Measurements from ENCODE around the gene THOC1.
"Not testable (repeated sequence)": the region's sequence is repeated elsewhere in the genome, so short reads cannot be mapped to it uniquely, and the experiment has no call there.

Gene THOC1

GRCh38 chr18:267688-268552 lies at the start of gene THOC1:
TSS of gene THOC1 (minus strand) at chr18:268047. CDS start at chr18:268019, 28 bp downstream.
- peak; percentile 98 for ATAC-seq
- Mint-ChIP-seq H3K4me3 (peak within 1 kb of the TSS; percentile 99), H3K4me1 (peaks cover 45% of the 10 kb centered on the region), H3K36me3 (peaks cover 24% of the 10 kb centered on the region), H3K27ac (peak within 1 kb of the TSS; percentile 100), H3K9me3 (no peaks in the 10 kb centered on the region), H3K27me3 (no peaks in the 10 kb centered on the region)

GRCh38 chr18:317618-318017 lies 49.8 kb upstream of the THOC1 start:
- Mint-ChIP-seq H3K9me3 (no peaks in the 10 kb centered on the region), H3K27me3 (no peaks in the 10 kb centered on the region), H3K27ac (no peak overlapping the region), H3K4me3 (no peak overlapping the region), H3K4me1 (peaks cover 3% of the 10 kb centered on the region), H3K36me3 (no peaks in the 10 kb centered on the region)
- ATAC-seq: no peak

- H3K4me3 Mint-ChIP-seq: no peak overlapping the region
- H3K27ac Mint-ChIP-seq: no peak overlapping the region
- H3K4me1 Mint-ChIP-seq: no peaks in the 10 kb centered on the region
- no peaks in the 10 kb centered on the region for H3K9me3 Mint-ChIP-seq
- peaks cover 9% of the 10 kb centered on the region for H3K27me3 Mint-ChIP-seq
- no peaks in the 10 kb centered on the region for H3K36me3 Mint-ChIP-seq
- no peak for ATAC-seq
Observed at GRCh38 chr18:316393-316792, 48.5 kb upstream of the THOC1 start.

- H3K4me3 Mint-ChIP-seq: no peak overlapping the region
- H3K36me3 Mint-ChIP-seq: no peaks in the 10 kb centered on the region
Observed at GRCh38 chr18:313931-314330, 46.1 kb upstream of the THOC1 start.

GRCh38 chr18:312415-312814 lies 44.6 kb upstream of the THOC1 start:
- ATAC-seq: no peak
- no peaks in the 10 kb centered on the region for H3K4me1 Mint-ChIP-seq
- H3K36me3 Mint-ChIP-seq: no peaks in the 10 kb centered on the region
- no peak overlapping the region for H3K27ac Mint-ChIP-seq
- no peaks in the 10 kb centered on the region for H3K9me3 Mint-ChIP-seq
- peaks cover 25% of the 10 kb centered on the region for H3K27me3 Mint-ChIP-seq
- H3K4me3 Mint-ChIP-seq: no peak overlapping the region

More at GRCh38 chr18:313931-314330, 46.1 kb upstream of the THOC1 start:
- Mint-ChIP-seq H3K27me3 (peaks cover 16% of the 10 kb centered on the region), H3K4me1 (no peaks in the 10 kb centered on the region), H3K27ac (no peak overlapping the region), H3K9me3 (no peaks in the 10 kb centered on the region)
- no peak for ATAC-seq

GRCh38 chr18:310042-310441 lies 42.2 kb upstream of the THOC1 start:
- Mint-ChIP-seq H3K9me3 (no peaks in the 10 kb centered on the region), H3K27me3 (peaks cover 33% of the 10 kb centered on the region), H3K4me1 (no peaks in the 10 kb centered on the region), H3K36me3 (no peaks in the 10 kb centered on the region), H3K27ac (no peak overlapping the region), H3K4me3 (no peak overlapping the region)
- ATAC-seq: no peak

- H3K4me3 Mint-ChIP-seq, H3K36me3 Mint-ChIP-seq, ATAC-seq, H3K4me1 Mint-ChIP-seq, H3K27ac Mint-ChIP-seq, H3K9me3 Mint-ChIP-seq: not testable (repeated sequence)
- H3K27me3 Mint-ChIP-seq: peaks cover 33% of the 10 kb centered on the region
Observed at GRCh38 chr18:308086-308485, 40.2 kb upstream of the THOC1 start.

GRCh38 chr18:306608-307255 lies 38.9 kb upstream of the THOC1 start:
- Mint-ChIP-seq H3K9me3 (no peaks in the 10 kb centered on the region), H3K4me1 (no peaks in the 10 kb centered on the region), H3K36me3 (no peaks in the 10 kb centered on the region), H3K27me3 (peaks cover 28% of the 10 kb centered on the region), H3K4me3 (no peak overlapping the region), H3K27ac (no peak overlapping the region)
- no peak for ATAC-seq

- no peak for ATAC-seq
- Mint-ChIP-seq H3K27ac (no peak overlapping the region), H3K27me3 (peaks cover 18% of the 10 kb centered on the region), H3K36me3 (no peaks in the 10 kb centered on the region), H3K4me1 (no peaks in the 10 kb centered on the region), H3K4me3 (no peak overlapping the region), H3K9me3 (no peaks in the 10 kb centered on the region)
Observed at GRCh38 chr18:305003-305501, 37.2 kb upstream of the THOC1 start.

- Mint-ChIP-seq H3K36me3 (no peaks in the 10 kb centered on the region), H3K9me3 (no peaks in the 10 kb centered on the region), H3K27ac (no peak overlapping the region), H3K4me1 (no peaks in the 10 kb centered on the region), H3K27me3 (peaks cover 18% of the 10 kb centered on the region), H3K4me3 (no peak overlapping the region)
- no peak for ATAC-seq
Observed at GRCh38 chr18:303607-304006, 35.8 kb upstream of the THOC1 start.

GRCh38 chr18:303011-303410 lies 35.2 kb upstream of the THOC1 start:
- no peaks in the 10 kb centered on the region for H3K9me3 Mint-ChIP-seq
- H3K27me3 Mint-ChIP-seq: peaks cover 15% of the 10 kb centered on the region
- H3K4me1 Mint-ChIP-seq: no peaks in the 10 kb centered on the region
- no peak overlapping the region for H3K27ac Mint-ChIP-seq
- no peak overlapping the region for H3K4me3 Mint-ChIP-seq
- no peaks in the 10 kb centered on the region for H3K36me3 Mint-ChIP-seq
- ATAC-seq: no peak

- no peak overlapping the region for H3K27ac Mint-ChIP-seq
- no peaks in the 10 kb centered on the region for H3K4me1 Mint-ChIP-seq
- ATAC-seq: no peak
- H3K4me3 Mint-ChIP-seq: no peak overlapping the region
- no peaks in the 10 kb centered on the region for H3K36me3 Mint-ChIP-seq
- H3K9me3 Mint-ChIP-seq: no peaks in the 10 kb centered on the region
- peaks cover 5% of the 10 kb centered on the region for H3K27me3 Mint-ChIP-seq
Observed at GRCh38 chr18:302097-302496, 34.2 kb upstream of the THOC1 start.

- Mint-ChIP-seq H3K9me3 (peaks cover 2% of the 10 kb centered on the region), H3K36me3 (no peaks in the 10 kb centered on the region), H3K27me3 (peaks cover 11% of the 10 kb centered on the region), H3K4me1 (no peaks in the 10 kb centered on the region), H3K27ac (no peak overlapping the region), H3K4me3 (no peak overlapping the region)
- no peak for ATAC-seq
Observed at GRCh38 chr18:297936-298335, 30.1 kb upstream of the THOC1 start.

- no peak overlapping the region for H3K27ac Mint-ChIP-seq
- H3K36me3 Mint-ChIP-seq: no peaks in the 10 kb centered on the region
- no peaks in the 10 kb centered on the region for H3K4me1 Mint-ChIP-seq
Observed at GRCh38 chr18:295756-296490, 28.1 kb upstream of the THOC1 start.

GRCh38 chr18:294566-294965 lies 26.7 kb upstream of the THOC1 start:
- H3K36me3 Mint-ChIP-seq: no peaks in the 10 kb centered on the region
- ATAC-seq: no peak
- peaks cover 22% of the 10 kb centered on the region for H3K27me3 Mint-ChIP-seq
- no peak overlapping the region for H3K27ac Mint-ChIP-seq
- peaks cover 2% of the 10 kb centered on the region for H3K9me3 Mint-ChIP-seq
- no peak overlapping the region for H3K4me3 Mint-ChIP-seq
- no peaks in the 10 kb centered on the region for H3K4me1 Mint-ChIP-seq

More at GRCh38 chr18:295756-296490, 28.1 kb upstream of the THOC1 start:
- no peak for ATAC-seq
- Mint-ChIP-seq H3K4me3 (no peak overlapping the region), H3K27me3 (peaks cover 22% of the 10 kb centered on the region), H3K9me3 (peaks cover 2% of the 10 kb centered on the region)
